HG03139 (cell line): ENCODE results near the gene MACROH2A1.

Source experiments
- ATAC-seq: cut with Tn5 transposase; IDR thresholded peaks from one replicate; pipeline ENCODE4 v1.9.1; 2021; ENCODE audit not compliant: unreplicated experiment

The MACROH2A1 gene

DNA sequence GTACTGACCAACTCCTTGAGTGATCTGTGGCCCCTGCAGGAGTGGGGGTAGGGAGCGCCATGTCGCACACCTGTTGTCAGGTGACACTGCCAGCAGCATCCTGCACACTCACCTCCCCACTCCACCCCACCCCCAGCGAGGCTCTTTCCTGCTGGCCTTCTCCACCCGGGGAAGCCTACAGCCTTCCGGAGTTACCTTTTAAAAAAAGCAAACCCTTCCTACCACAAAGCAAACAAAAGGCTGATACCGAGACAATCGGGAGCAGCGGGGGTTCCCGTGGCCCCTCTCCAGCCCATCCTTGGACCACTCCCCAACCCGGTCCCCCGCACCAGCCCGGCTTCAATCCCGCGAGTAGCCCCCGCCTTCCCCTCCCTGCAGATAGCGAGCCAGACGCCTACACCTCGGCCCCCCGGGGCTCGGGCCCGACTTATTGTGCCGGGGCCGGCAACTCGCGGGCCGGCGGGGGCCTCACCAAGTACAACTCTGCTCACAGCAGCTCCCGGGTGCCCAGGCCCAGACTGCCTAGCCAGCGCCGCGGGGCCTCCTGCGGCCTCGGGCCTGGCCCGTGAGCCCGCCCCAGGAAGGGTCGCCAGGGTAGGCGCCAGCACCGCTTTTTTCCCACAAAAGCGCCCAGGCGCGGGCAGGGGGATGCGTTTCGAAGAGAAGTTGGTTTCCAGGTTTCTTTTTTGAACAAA is 724 bp downstream of the MACROH2A1 start:
- peak; percentile 27 for ATAC-seq

DNA sequence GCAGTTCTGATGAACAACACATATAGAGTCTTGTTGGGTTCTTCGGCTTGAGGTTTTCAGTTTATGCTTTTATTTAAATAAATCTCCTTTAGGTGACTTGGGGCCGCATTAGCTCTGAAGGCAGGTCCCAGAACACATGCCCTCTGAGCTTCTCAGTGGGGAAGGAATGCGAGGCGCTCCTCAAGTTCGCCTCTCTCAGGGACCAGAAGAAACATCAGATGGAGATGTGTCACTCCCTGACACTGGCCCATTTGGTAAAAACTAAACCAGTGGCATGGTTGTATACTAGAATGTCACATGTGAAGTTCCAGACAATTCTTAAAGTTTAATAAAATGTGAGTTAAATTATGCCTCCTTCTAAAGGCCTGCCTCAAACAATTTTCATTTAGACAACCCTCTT is 1.9 kb downstream of the MACROH2A1 start:
- no peak for ATAC-seq

DNA sequence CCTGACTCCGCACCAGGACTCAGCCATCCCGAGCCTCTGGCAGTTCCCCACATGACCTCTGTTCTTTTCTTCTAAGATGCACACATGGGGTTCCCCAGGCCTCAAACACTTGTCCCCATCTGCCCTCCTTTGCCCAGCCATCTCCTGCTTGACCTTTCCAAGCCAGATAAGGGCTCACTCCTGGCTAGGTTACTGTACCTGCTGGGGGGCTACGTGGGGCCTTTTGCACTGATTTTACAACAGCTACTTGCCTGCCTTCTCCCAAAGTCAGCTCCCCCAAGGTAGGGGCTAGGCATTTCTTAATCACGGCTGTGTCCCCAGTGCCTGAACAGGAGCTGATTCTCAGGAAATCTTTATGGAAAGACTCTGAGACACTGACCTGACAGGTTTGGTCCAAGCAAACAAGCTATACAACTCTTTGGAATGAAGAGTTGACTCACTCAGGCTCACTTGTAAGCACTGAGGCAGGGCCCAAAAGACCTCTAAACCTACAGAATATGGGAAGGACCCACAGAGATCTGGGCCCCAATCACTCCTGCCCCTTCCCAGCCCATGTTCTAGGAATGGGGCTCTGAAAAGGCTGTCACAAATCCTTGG is 2.5 kb downstream of the MACROH2A1 start:
- no peak for ATAC-seq

DNA sequence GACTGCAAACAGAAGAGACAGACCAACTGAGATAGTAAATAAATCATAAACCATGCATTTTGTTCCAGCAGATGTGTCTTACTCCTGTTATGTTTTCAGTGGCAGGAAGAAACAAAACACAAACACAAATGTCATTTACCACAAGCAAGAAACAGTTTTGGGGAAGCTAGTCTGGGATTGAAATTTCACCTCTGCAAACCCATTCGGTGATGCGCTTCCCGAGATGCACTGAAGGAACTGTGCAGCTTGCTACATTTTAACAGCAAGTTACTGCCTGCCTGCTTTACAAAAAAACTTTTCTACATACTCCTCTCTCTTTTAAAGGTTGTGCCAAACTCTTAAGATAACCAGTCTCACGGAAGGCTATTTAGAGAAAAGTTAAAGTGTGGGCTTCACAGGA is 3.2 kb downstream of the MACROH2A1 start:
- no peak for ATAC-seq

DNA sequence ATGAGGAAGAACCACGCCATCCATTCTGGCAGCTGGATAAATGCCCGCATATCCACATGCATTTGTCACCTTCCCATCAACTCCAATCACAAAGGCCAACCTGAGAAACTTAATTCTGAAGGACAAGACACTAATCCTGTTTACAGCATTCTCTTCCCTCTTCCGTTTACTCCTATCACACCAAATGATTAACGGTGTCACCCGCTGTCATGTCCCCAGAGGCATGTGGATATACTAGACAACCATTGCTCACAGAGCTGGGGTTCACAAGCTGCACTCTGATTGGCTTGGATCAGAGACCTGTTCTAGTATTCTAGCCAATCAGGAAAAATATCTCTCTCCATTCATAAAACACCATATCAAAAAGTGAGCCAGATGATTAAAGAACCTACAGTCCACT is 3.6 kb downstream of the MACROH2A1 start:
- ATAC-seq: no peak

DNA sequence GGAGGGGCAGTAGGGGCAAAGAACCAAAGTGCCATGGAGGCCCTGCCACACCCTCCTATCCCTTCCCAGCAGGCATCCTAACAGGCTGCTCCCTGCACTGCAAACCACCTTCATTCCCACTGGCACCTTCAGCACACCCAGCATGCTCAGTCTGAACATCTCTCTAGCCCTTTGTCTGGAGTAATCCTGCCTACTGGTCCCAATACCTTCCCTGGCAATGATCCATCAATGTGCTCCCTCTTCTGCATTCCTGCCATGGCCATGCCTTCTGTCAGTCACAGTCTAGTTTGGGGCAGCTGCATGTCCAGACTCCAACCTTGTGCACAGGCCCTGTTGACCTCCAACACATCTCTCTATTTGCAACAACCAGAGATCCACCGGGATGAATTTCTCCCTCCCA is 4.9 kb downstream of the MACROH2A1 start:
- ATAC-seq: no peak

DNA sequence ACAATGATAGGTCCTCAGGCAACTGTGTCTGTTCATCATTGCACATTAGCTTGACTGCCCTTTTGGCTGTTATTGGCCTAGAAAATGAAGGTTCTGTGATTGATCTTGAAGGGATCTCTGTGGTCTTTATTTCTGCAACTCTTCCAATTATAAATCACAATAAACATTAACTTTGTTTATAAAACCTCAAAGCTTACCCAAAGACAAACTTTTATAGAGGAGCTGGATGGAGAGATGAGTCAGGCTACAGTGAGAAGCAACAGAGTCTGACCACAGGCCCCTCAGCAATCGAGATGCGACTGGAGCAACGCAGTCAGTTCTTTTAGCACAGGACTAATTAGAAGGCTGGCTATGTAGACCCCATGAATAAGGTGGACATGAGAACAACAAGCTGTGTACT is 5.3 kb downstream of the MACROH2A1 start:
- no peak for ATAC-seq

DNA sequence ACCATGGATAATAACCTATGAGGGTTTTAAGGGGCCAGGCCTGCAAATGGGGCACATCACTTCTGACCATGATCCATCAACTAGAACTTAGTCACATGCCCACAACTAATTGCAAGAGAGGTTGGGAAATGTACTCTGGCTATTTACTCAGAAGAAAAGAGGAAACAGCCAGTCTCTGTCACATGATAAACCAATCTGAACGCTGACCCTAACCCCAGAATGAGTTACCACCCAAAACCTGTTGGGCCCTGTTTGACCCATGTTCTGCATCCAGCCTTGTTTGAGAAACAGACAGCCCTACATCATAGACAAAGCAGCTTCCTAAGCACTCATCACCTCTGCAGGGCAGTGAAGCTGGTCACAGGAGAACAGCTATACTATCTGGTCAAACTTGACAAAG is 5.8 kb downstream of the MACROH2A1 start:
- ATAC-seq: no peak

DNA sequence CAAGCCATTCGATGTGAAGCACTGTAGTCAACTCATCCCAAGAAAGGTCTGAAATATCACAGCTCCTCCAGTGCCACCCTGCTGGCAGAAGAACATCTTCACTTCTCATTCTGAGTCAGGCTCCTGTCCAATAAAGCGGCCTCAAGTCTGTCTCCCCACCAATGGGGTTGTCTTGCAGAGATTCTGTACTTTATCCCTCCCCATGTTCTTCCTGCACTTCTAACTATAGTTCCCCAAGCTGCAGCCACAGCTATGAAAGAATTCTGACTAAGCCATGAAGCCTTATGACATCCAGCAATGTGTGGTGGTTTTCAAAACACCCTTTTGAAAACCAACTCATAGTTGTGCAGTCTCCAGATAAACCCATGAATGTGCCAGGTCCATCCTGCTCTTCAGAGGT is 6.8 kb downstream of the MACROH2A1 start:
- ATAC-seq: no peak

DNA sequence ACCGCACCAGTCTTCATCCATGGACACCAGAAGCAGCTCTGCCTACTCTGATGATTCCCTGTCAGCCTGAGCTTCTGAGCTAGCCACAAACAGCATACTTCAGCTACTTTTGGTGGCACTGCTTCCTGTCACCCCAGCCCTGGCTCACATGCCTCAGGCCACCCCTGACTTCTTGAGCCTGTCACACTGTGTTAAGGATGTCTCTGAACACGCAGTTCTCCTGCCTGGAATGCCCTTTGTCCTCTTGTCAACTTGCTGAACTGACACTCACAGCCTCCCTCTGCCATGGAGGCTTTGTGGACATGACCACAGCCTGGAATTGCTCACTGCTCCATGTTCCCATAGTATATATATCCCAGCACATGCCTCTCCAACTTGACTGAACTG is 7.2 kb downstream of the MACROH2A1 start:
- no peak for ATAC-seq

DNA sequence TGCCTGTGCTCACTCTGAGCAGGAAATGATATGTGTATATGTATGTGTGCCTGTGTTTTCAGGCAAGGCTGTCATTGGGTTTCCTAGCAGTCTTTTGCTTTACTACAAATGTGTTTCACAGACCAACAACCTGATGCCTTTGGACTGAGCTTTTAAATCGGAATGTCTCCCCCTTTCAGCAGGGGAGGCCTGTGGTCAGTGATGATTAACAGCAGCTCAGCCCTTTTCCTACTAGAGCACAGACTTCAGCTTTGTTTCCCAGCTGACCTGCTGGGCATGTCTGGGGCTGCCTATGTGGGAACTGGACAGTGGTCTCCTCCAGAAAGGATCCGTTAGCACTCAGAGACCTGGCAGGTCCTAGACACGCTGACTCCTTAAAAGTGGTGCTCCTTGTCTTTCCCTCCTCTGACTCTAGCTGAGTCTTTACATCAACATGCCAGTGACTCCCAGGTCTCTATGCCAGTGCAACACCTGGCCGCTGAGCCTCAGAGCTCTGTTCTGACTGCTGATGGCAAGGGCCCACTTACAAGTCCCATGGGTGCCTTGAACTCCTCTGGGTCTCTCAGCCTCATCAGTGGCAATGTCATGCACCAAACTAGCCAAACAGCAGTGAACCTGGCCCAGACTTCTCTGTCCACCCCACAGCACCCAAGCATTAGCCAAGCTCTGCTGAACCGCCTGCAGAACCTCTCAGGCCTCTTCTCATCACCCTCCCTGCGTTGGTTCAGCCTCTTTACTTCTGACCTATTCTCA is 7.7 kb downstream of the MACROH2A1 start:
- ATAC-seq: no peak

DNA sequence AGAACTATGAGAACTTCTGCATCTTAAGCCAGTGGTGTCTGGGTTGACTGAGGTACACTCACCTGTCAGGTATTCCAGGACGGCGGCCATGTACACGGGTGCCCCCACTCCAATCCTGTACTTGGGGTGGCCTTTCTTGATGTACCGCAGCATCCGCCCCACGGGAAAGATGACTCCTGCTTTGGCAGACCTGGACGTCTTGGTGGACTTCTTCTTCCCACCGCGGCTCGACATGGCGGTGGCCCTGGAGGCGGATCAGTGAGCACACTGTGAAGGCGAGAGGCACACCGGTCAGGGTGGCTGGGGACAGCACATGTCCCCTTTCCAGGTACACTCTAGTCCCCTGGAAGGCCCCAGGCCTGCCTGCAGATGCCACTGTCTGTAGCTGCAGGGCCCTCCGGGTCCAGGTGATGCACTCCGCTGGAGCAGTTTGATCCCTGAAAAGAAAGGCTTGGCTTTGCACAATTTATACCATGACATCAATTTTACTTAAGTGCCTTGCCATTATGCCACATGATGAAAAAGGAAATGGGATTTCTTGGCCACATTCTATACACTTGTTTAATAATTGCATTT is 10.1 kb downstream of the MACROH2A1 start:
- ATAC-seq: no peak

DNA sequence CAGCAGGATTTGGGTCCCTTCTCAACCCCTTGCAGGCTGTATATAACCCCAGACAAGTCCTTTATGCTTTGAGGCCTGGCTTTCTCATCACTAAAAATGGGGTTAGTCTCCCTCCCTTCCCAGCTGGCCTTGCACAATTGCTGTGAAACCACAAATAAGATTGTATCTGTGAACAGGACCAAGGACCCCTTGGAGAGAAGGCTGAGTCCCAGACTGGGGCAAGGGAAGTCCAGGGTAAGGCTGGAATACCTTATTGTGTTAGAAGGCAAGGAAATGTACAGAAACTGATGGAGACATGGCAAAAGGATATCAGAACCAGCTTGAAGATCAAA is 11.4 kb downstream of the MACROH2A1 start:
- ATAC-seq: no peak

DNA sequence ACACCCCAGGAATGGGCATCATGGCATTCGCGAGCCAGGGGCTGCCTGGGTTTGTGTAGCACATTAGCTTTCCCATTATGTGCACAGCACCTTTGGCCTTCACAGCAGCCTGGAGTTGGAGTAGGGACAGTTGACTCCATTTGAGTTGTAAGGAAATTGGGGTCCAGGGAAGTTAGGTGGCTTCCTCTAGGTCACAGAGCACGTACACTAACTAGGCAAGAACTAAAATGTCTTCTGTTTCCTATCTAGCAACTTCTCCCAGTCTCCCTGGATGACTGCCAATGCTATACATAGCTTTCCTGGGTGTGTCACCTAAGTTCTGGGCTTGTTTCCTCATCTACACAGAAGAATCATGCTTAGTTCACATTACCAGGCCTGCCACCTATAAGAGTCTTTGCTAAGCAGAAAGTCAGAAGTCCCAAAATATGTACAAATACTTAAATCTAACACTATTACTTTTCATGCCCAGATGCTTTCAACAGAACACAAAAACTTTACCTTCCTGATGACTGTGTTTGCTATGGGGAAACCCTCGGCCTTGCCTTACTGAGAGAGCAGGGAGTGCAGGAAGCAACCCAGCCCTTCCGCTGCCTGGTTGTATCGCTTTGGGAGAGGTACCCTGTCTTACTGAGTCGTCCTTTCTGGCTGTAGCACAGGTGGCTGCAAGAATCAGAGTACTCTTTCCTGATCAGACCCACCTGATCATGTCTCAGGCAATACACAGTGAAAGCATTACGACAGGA is 12.0 kb downstream of the MACROH2A1 start:
- no peak for ATAC-seq

DNA sequence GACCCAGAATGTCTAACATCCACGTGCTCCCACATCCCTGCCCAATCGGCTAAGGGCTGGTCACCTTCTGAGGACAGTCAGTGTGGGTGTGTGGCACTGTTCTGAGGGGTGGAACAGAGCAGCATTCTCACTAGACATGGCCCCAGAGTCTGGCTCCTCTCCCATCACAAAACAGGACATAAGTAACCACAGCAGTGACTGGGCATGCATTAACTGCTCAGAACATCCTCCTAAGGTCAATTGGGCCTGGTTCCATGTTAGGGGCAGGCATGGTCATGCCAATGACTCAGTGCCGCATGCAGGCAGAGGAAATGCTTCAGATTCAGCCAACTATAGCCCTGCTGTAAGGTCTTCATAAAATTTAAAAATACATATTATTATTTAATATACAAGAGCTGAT is 12.9 kb downstream of the MACROH2A1 start:
- ATAC-seq: no peak

DNA sequence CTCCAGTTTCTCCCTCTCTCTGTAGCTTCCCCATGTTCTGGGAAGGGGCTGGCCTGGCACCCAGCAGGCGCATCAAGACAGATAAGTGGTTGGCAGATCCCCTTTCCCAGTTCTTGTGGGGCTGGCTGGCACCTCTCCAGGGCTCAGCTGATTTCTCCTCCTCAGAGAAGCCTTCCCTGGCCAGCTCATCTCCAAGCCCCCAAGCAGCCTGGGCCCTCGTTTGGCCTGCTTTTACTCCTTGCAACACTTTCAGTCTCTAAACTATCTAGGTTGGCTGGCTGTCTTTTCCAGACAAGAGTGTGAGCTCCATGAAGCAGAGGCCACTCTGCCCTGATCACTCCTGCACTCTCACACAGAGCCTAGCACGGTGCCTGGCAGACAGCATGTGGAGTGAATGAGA is 13.5 kb downstream of the MACROH2A1 start:
- no peak for ATAC-seq

DNA sequence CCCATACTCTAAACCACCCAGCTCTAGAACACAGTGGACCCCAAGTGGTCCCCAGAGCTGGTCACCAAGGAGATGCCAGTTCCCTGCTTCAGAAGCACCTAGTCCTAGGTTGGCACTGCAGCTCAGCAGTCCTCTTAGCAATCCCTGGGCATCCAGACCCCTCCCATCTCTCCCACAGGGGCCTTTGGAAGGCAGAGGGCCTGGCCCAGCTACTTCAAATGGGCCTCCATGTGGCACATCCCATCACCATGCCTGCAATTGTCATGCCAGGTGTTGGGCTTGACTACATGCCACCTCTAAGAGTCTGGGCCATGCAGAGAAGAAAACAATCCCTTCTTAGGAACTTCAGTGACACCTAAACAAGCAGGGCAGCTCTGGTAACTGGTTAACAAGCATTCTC is 14.1 kb downstream of the MACROH2A1 start:
- ATAC-seq: no peak

DNA sequence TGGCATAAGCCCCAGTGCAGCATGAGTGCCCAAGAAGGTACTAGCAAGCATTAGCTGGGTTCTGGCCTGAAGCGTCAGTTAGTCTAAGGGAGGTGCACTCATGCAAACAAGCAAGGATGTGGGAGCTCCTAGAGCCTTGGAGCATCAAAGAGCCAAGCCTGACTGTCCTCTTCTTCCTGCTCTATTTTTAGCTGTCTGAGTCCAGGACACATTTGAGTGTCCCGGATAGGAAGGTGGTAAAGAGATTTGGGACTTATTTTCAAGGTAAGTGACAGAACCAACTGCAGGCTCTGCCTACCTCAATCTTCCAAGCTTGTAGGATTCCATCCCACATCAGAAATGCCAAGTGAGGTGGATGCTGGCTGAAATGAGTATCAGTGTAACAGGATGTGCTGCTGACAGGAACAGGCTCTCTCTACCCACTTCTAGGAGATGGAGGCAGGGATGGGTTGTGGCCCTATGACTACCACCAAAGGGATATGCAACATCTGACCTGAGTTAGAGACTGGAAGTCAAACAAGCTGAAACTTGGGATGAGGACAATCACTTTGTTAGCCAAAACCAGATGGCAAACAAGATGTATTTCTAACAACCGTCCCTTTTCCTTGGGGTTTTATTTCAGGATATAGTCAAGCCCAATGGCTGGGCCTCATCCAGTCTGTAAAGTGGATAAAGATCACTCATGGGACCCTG is 15.1 kb downstream of the MACROH2A1 start:
- no peak for ATAC-seq

DNA sequence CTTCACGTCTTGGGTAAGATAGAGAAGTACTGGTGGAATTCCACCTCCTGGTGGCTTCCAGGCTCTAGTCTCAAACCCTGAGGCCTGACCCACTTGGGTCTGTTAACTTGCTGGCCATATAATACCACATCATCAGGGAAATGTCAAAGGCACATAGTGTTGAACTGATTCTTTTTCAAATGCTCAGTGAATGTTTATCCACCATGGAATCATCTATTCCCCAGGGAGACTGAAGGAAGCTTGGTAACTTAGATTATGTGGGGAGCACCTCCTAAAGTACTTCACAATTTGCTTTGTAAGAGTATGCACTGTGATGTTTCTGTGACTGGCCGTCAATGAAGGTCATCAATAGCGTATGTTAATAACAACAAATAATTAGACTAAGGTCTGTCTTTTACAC is 16.1 kb downstream of the MACROH2A1 start:
- no peak for ATAC-seq

DNA sequence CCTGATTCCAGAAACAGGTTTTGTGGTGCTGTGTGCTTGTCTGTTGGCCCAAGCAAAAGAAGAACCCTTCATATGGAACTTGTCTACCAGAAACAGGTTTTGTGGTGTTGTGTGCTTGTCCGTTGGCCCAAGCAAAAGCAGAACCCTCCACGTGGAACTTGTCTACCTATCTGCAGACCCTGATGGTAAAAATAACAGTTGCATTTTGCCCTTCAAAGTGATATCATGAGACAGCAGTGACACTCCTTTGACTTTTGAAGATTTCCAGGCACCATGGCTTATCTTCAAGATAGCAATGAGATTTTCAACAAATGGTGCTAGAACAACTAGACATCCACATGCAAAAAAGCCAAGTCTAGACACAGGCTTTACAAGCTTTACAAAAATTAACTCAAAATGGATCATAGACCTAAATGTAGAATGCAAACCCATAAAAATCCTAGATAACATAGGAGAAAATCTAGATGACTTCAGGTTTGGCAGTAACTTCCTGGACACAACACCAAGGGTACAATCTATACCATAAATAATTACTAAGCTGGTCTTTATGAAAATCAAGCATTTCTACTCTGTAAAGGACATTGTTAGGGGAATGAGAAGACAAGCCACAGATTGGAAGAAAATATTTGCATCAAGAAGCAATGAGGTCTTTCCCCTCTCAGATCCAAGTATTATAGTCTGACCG is 16.8 kb downstream of the MACROH2A1 start:
- ATAC-seq: no peak
